ENCODE results near the gene CEP68.

CEP68 gene

GRCh38 chr2:65035351-65035943, 20.8 kb upstream of the CEP68 start:
- no peaks in the 10 kb centered on the region for H3K9me3 ChIP-seq
- no peaks in the 10 kb centered on the region for H3K4me1 ChIP-seq
- H3K27me3 ChIP-seq = no peaks in the 10 kb centered on the region
- H3K36me3 ChIP-seq = no peaks in the 10 kb centered on the region
- no peak for DNase-seq
- TF ChIP-seq CTCF (IDR thresholded peaks at IDR 0.05; ENCODE audit: low read depth, low read length) = no peak
- H3K4me3 ChIP-seq (ENCODE audit: low read depth, low read length) = no peak overlapping the region

GRCh38 chr2:65037178-65037577, 19.0 kb upstream of the CEP68 start:
- no peaks in the 10 kb centered on the region for H3K4me1 ChIP-seq
- no peak for TF ChIP-seq CTCF (IDR thresholded peaks at IDR 0.05; ENCODE audit: low read depth, low read length)
- no peaks in the 10 kb centered on the region for H3K27me3 ChIP-seq

GRCh38 chr2:65039640-65040039, 16.6 kb upstream of the CEP68 start:
- Histone ChIP-seq H3K9me3 (no peaks in the 10 kb centered on the region), H3K4me1 (no peaks in the 10 kb centered on the region), H3K4me3 (ENCODE audit: low read depth, low read length) (no peak overlapping the region), H3K36me3 (no peaks in the 10 kb centered on the region; the same call in 1 of the 2 replicates), H3K27me3 (no peaks in the 10 kb centered on the region)
- no peak for TF ChIP-seq CTCF (IDR thresholded peaks at IDR 0.05; ENCODE audit: low read depth, low read length)
- DNase-seq = no peak

More at GRCh38 chr2:65037178-65037577, 19.0 kb upstream of the CEP68 start:
- no peak for DNase-seq
- Histone ChIP-seq H3K4me3 (ENCODE audit: low read depth, low read length) (no peak overlapping the region), H3K9me3 (no peaks in the 10 kb centered on the region), H3K36me3 (no peaks in the 10 kb centered on the region)

GRCh38 chr2:65040400-65041261, 15.6 kb upstream of the CEP68 start:
- TF ChIP-seq CTCF (IDR thresholded peaks at IDR 0.05; ENCODE audit: low read depth, low read length) = peak; percentile 81
- Histone ChIP-seq H3K27me3 (no peaks in the 10 kb centered on the region), H3K4me1 (no peaks in the 10 kb centered on the region), H3K9me3 (no peaks in the 10 kb centered on the region), H3K36me3 (no peaks in the 10 kb centered on the region; the same call in 1 of the 2 replicates), H3K4me3 (ENCODE audit: low read depth, low read length) (no peak overlapping the region)
- peak; percentile 67 for DNase-seq

- H3K4me3 ChIP-seq (ENCODE audit: low read depth, low read length) = no peak overlapping the region
- no peak for DNase-seq
- no peaks in the 10 kb centered on the region; the same call in 1 of the 2 replicates for H3K36me3 ChIP-seq
- H3K9me3 ChIP-seq = no peaks in the 10 kb centered on the region
- no peaks in the 10 kb centered on the region for H3K4me1 ChIP-seq
- no peaks in the 10 kb centered on the region for H3K27me3 ChIP-seq
- no peak for TF ChIP-seq CTCF (IDR thresholded peaks at IDR 0.05; ENCODE audit: low read depth, low read length)
Observed at GRCh38 chr2:65043001-65043400, 13.2 kb upstream of the CEP68 start.

Data from BE2C (cell line).